SU-DHL-6 (cell line): Measurements from ENCODE around the gene GPX8.

Experiments
- H2AFZ ChIP-seq: fragments of 200-600 bp; sonication (generic); 2 replicates; pipeline ENCODE4 v1.6.1; 2014; ENCODE audit warnings: low read depth, mild to moderate bottlenecking, moderate library complexity, mixed read lengths, antibody characterized with exemption, low read length; ENCODE audit not compliant: severe bottlenecking
- H3F3A ChIP-seq: fragments of 200-600 bp; shearing (Covaris generic); 2 replicates; pipeline ENCODE4 v1.6.0; 2016; ENCODE audit warnings: antibody characterized with exemption, mild to moderate bottlenecking; ENCODE audit not compliant: insufficient read depth
- H3K27ac ChIP-seq: fragments of 200-600 bp; sonication (generic); 2 replicates; pipeline ENCODE4 v1.5.1; 2016; ENCODE audit warnings: low read depth, mild to moderate bottlenecking, low read length, moderate library complexity, mixed read lengths
- H3K27me3 ChIP-seq: fragments of 200-600 bp; sonication (generic), shearing (Covaris generic); 2 replicates; pipeline ENCODE4 v1.6.0; 2014; ENCODE audit warnings: mild to moderate bottlenecking, low read length
- H3K36me3 ChIP-seq: fragments of 200-600 bp; sonication (generic); 2 replicates; pipeline ENCODE4 v1.6.1; 2014; ENCODE audit warnings: mild to moderate bottlenecking, low read length, mixed read lengths
- H3K4me2 ChIP-seq: fragments of 300-600, 200-600 bp; shearing (Covaris generic), sonication (generic); 2 replicates; pipeline ENCODE4 v1.6.0; 2014; ENCODE audit warnings: low read length, low read depth, mild to moderate bottlenecking; ENCODE audit not compliant: poor library complexity, severe bottlenecking
- H3K4me3 ChIP-seq: fragments of 200-600 bp; sonication (generic); 2 replicates; pipeline ENCODE4 v1.5.1; 2014; ENCODE audit warnings: antibody characterized with exemption, low read length, mild to moderate bottlenecking, mixed read lengths; ENCODE audit not compliant: insufficient read depth, poor library complexity, severe bottlenecking
- H3K79me2 ChIP-seq: fragments of 200-600 bp; sonication (generic); 2 replicates; pipeline ENCODE4 v1.6.1; 2014; ENCODE audit warnings: mild to moderate bottlenecking, low read length, moderate library complexity; ENCODE audit not compliant: insufficient read depth
- H3K9ac ChIP-seq: fragments of 200-600 bp; sonication (generic); 2 replicates; pipeline ENCODE4 v1.7.0; 2014; ENCODE audit warnings: mild to moderate bottlenecking, low read length
- H3K9me2 ChIP-seq: fragments of 200-600 bp; sonication (generic); replicated peaks from 2 replicates; pipeline ENCODE4 v1.6.1; 2014; ENCODE audit warnings: low read length; ENCODE audit not compliant: insufficient read depth
- H3K9me3 ChIP-seq: fragments of 200-600 bp; sonication (generic); 2 replicates; pipeline ENCODE4 v1.6.1; 2014; ENCODE audit warnings: low read length, mixed read lengths; ENCODE audit not compliant: insufficient read depth
- H4K20me1 ChIP-seq: fragments of 200-600 bp; sonication (generic); 2 replicates; pipeline ENCODE4 v1.6.1; 2014; ENCODE audit warnings: low read depth, mild to moderate bottlenecking, antibody characterized with exemption, low read length, moderate library complexity, mixed read lengths
- CTCF ChIP-seq: fragments of 200-600 bp; sonication (generic); IDR thresholded peaks from one replicate; pipeline ENCODE4 v1.5.1; 2017; ENCODE audit warnings: antibody characterized with exemption, mild to moderate bottlenecking, low read length, moderate library complexity; ENCODE audit not compliant: insufficient read depth, poor library complexity, severe bottlenecking
- EZH2phosphoT487 ChIP-seq: fragments of 200-600 bp; sonication (generic), shearing (Covaris generic); conservative IDR thresholded peaks from 2 replicates; pipeline ENCODE4 v1.6.1; 2018; ENCODE audit warnings: mild to moderate bottlenecking, antibody characterized with exemption, low read length, moderate library complexity, mixed read lengths

Gene GPX8

GRCh38 chr5:55160493-55161209 lies 680 bp downstream of the GPX8 start:
- Histone ChIP-seq H3K4me3 (no peak overlapping the region), H3K36me3 (no peaks in the 10 kb centered on the region), H3K79me2 (no peaks in the 10 kb centered on the region), H2AFZ (no peak overlapping the region), H4K20me1 (no peaks in the 10 kb centered on the region), H3K9me2 (no peaks in the 10 kb centered on the region), H3K9me3 (no peaks in the 10 kb centered on the region), H3K27ac (no peak overlapping the region), H3K27me3 (no peaks in the 10 kb centered on the region), H3F3A (no peaks in the 10 kb centered on the region), H3K4me2 (no peak overlapping the region), H3K9ac (no peak overlapping the region)
- TF ChIP-seq CTCF (no peak), EZH2phosphoT487 (no peak)

- no peak overlapping the region for H3K4me3 ChIP-seq
- H3K9me2 ChIP-seq: no peaks in the 10 kb centered on the region
- no peaks in the 10 kb centered on the region for H3K27me3 ChIP-seq
- no peaks in the 10 kb centered on the region for H4K20me1 ChIP-seq
- TF ChIP-seq CTCF (no peak), EZH2phosphoT487 (no peak)
- no peaks in the 10 kb centered on the region for H3K36me3 ChIP-seq
- no peak overlapping the region for H3K4me2 ChIP-seq
- H3K9me3 ChIP-seq: no peaks in the 10 kb centered on the region
- H3K79me2 ChIP-seq: no peaks in the 10 kb centered on the region
- no peak overlapping the region for H3K9ac ChIP-seq
- no peak overlapping the region for H2AFZ ChIP-seq
- H3K27ac ChIP-seq: no peak overlapping the region
- H3F3A ChIP-seq: no peaks in the 10 kb centered on the region
These were observed 2.7 kb downstream of the GPX8 start for GRCh38 chr5:55162666-55163065.

- Histone ChIP-seq H3F3A (peaks cover 6% of the 10 kb centered on the region; the same call in 1 of the 2 replicates), H4K20me1 (no peaks in the 10 kb centered on the region), H3K9me3 (no peaks in the 10 kb centered on the region), H3K27me3 (no peaks in the 10 kb centered on the region), H3K9me2 (no peaks in the 10 kb centered on the region), H3K79me2 (no peaks in the 10 kb centered on the region), H3K9ac (no peak overlapping the region), H3K36me3 (no peaks in the 10 kb centered on the region), H2AFZ (no peak overlapping the region), H3K4me3 (no peak overlapping the region), H3K4me2 (no peak overlapping the region), H3K27ac (no peak overlapping the region)
- TF ChIP-seq EZH2phosphoT487 (no peak), CTCF (no peak)
These were observed 11.5 kb downstream of the GPX8 start for GRCh38 chr5:55171471-55171870.
